ENCODE results near the gene PYROXD2.
A peak's percentile ranks its signal among the peaks of the same experiment; 100 is the strongest.

Gene PYROXD2

GRCh38 chr10:98417481-98417959 lies 2.5 kb upstream of the PYROXD2 start:
- Histone ChIP-seq H3K27me3 (ENCODE audit: control insufficient read depth in 3 of 3, insufficient read depth in 3 of 3, low read depth in 1 of 3, low read length in 3 of 3) (no peaks in the 10 kb centered on the region), H4K91ac (ENCODE audit: low read depth, low read length, poor library complexity) (no peak overlapping the region), H3K4ac (ENCODE audit: low read length) (no peak overlapping the region), H3K14ac (ENCODE audit: low read length) (no peak overlapping the region), H3K27ac (replicated peaks; ENCODE audit: low read length) (no peak overlapping the region), H3K79me1 (ENCODE audit: low read depth, low read length) (no peaks in the 10 kb centered on the region), H3K4me2 (ENCODE audit: insufficient read depth, low read length, poor library complexity, severe bottlenecking) (no peak overlapping the region), H3K36me3 (replicated peaks in 1 of 2; ENCODE audit: control insufficient read depth in 2 of 2, insufficient read depth in 2 of 2, low read length in 2 of 2) (peaks cover 4 to 16% of the 10 kb centered on the region in 2 donors), H3K4me3 (ENCODE audit: low read length in 2 of 2) (no peak overlapping the region), H3K9ac (ENCODE audit: low read depth, low read length, poor library complexity) (no peak overlapping the region), H4K8ac (ENCODE audit: low read depth, low read length) (no peak overlapping the region), H3K4me1 (ENCODE audit: control insufficient read depth in 2 of 2, insufficient read depth in 1 of 2, low read depth in 1 of 2, low read length in 2 of 2) (peaks cover 5 to 16% of the 10 kb centered on the region in 2 donors), H2AK5ac (ENCODE audit: low read depth, low read length) (peak overlapping the region; percentile 38), H3K18ac (ENCODE audit: low read length) (peak overlapping the region; percentile 45), H2AFZ (ENCODE audit: low read length) (no peak overlapping the region), H2BK120ac (ENCODE audit: low read depth, low read length) (no peak overlapping the region), H2BK5ac (ENCODE audit: low read length) (no peak overlapping the region), H3K9me3 (replicated peaks in 1 of 2; ENCODE audit: control insufficient read depth in 2 of 2, insufficient read depth in 1 of 2, low read depth in 1 of 2, low read length in 2 of 2) (no peaks in the 10 kb centered on the region), H2BK12ac (ENCODE audit: low read length) (no peak overlapping the region), H2BK15ac (ENCODE audit: low read length) (no peak overlapping the region), H3K23ac (ENCODE audit: low read depth, low read length, poor library complexity) (no peak overlapping the region)
- no CpG with 5 or more reads among the region's 19 CpGs for WGBS, 2 donors (ENCODE audit: extremely low coverage in 2 of 2, insufficient read length in 2 of 2, insufficient replicate concordance in 1 of 2)
- no peak for DNase-seq (ENCODE audit: low spot score)

- peaks cover 5 to 16% of the 10 kb centered on the region in 2 donors for H3K4me1 ChIP-seq (ENCODE audit: control insufficient read depth in 2 of 2, insufficient read depth in 1 of 2, low read depth in 1 of 2, low read length in 2 of 2)
- no peak overlapping the region for H3K4me3 ChIP-seq (ENCODE audit: low read length in 2 of 2)
- no peak overlapping the region for H4K91ac ChIP-seq (ENCODE audit: low read depth, low read length, poor library complexity)
- no peak overlapping the region for H3K4me2 ChIP-seq (ENCODE audit: insufficient read depth, low read length, poor library complexity, severe bottlenecking)
- no CpG with 5 or more reads among the region's 18 CpGs for WGBS, 2 donors (ENCODE audit: extremely low coverage in 2 of 2, insufficient read length in 2 of 2, insufficient replicate concordance in 1 of 2)
- no peak overlapping the region for H2AK5ac ChIP-seq (ENCODE audit: low read depth, low read length)
- H3K79me1 ChIP-seq (ENCODE audit: low read depth, low read length) = no peaks in the 10 kb centered on the region
- no peak overlapping the region for H3K18ac ChIP-seq (ENCODE audit: low read length)
- H3K9me3 ChIP-seq (replicated peaks in 1 of 2; ENCODE audit: control insufficient read depth in 2 of 2, insufficient read depth in 1 of 2, low read depth in 1 of 2, low read length in 2 of 2) = no peaks in the 10 kb centered on the region
- H3K23ac ChIP-seq (ENCODE audit: low read depth, low read length, poor library complexity) = no peak overlapping the region
- DNase-seq (ENCODE audit: low spot score) = no peak
- H2BK12ac ChIP-seq (ENCODE audit: low read length) = no peak overlapping the region
- no peak overlapping the region for H4K8ac ChIP-seq (ENCODE audit: low read depth, low read length)
- peaks cover 4 to 13% of the 10 kb centered on the region in 2 donors for H3K36me3 ChIP-seq (replicated peaks in 1 of 2; ENCODE audit: control insufficient read depth in 2 of 2, insufficient read depth in 2 of 2, low read length in 2 of 2)
- no peak overlapping the region for H2AFZ ChIP-seq (ENCODE audit: low read length)
- no peak overlapping the region for H2BK5ac ChIP-seq (ENCODE audit: low read length)
- no peak overlapping the region for H2BK15ac ChIP-seq (ENCODE audit: low read length)
- H2BK120ac ChIP-seq (ENCODE audit: low read depth, low read length) = no peak overlapping the region
- no peak overlapping the region for H3K14ac ChIP-seq (ENCODE audit: low read length)
- no peak overlapping the region for H3K4ac ChIP-seq (ENCODE audit: low read length)
- H3K27ac ChIP-seq (replicated peaks; ENCODE audit: low read length) = no peak overlapping the region
- no peaks in the 10 kb centered on the region for H3K27me3 ChIP-seq (ENCODE audit: control insufficient read depth in 3 of 3, insufficient read depth in 3 of 3, low read depth in 1 of 3, low read length in 3 of 3)
- H3K9ac ChIP-seq (ENCODE audit: low read depth, low read length, poor library complexity) = no peak overlapping the region
These were observed 1.8 kb upstream of the PYROXD2 start for GRCh38 chr10:98416606-98417388.

GRCh38 chr10:98415731-98416119 lies 743 bp upstream of the PYROXD2 start:
- Histone ChIP-seq H2AK5ac (ENCODE audit: low read depth, low read length) (peak overlapping the region; percentile 2), H3K4ac (ENCODE audit: low read length) (no peak overlapping the region), H2BK12ac (ENCODE audit: low read length) (peak overlapping the region; percentile 8), H2BK5ac (ENCODE audit: low read length) (no peak overlapping the region), H3K27me3 (ENCODE audit: control insufficient read depth in 3 of 3, insufficient read depth in 3 of 3, low read depth in 1 of 3, low read length in 3 of 3) (no peaks in the 10 kb centered on the region), H3K79me1 (ENCODE audit: low read depth, low read length) (no peaks in the 10 kb centered on the region), H3K36me3 (replicated peaks in 1 of 2; ENCODE audit: control insufficient read depth in 2 of 2, insufficient read depth in 2 of 2, low read length in 2 of 2) (peaks cover 4 to 13% of the 10 kb centered on the region in 2 donors), H3K18ac (ENCODE audit: low read length) (peak overlapping the region; percentile 13), H3K4me3 (ENCODE audit: low read length in 2 of 2) (peak overlapping the region in 1 of 2 donors; percentile 32), H3K27ac (replicated peaks; ENCODE audit: low read length) (peak overlapping the region; percentile 26), H4K91ac (ENCODE audit: low read depth, low read length, poor library complexity) (no peak overlapping the region), H4K8ac (ENCODE audit: low read depth, low read length) (peak overlapping the region; percentile 84), H3K9ac (ENCODE audit: low read depth, low read length, poor library complexity) (no peak overlapping the region), H3K9me3 (replicated peaks in 1 of 2; ENCODE audit: control insufficient read depth in 2 of 2, insufficient read depth in 1 of 2, low read depth in 1 of 2, low read length in 2 of 2) (no peaks in the 10 kb centered on the region), H3K4me2 (ENCODE audit: insufficient read depth, low read length, poor library complexity, severe bottlenecking) (no peak overlapping the region), H2BK120ac (ENCODE audit: low read depth, low read length) (no peak overlapping the region), H2AFZ (ENCODE audit: low read length) (peak overlapping the region; percentile 93), H3K14ac (ENCODE audit: low read length) (peak overlapping the region; percentile 2), H3K4me1 (ENCODE audit: control insufficient read depth in 2 of 2, insufficient read depth in 1 of 2, low read depth in 1 of 2, low read length in 2 of 2) (peaks cover 5 to 16% of the 10 kb centered on the region in 2 donors), H2BK15ac (ENCODE audit: low read length) (peak overlapping the region; percentile 3), H3K23ac (ENCODE audit: low read depth, low read length, poor library complexity) (no peak overlapping the region)
- WGBS, 2 donors (ENCODE audit: extremely low coverage in 2 of 2, insufficient read length in 2 of 2, insufficient replicate concordance in 1 of 2) = no CpG with 5 or more reads among the region's 8 CpGs
- no peak for DNase-seq (ENCODE audit: low spot score)

- Histone ChIP-seq H4K8ac (ENCODE audit: low read depth, low read length) (peak overlapping the region; percentile 29), H3K9ac (ENCODE audit: low read depth, low read length, poor library complexity) (no peak overlapping the region), H4K91ac (ENCODE audit: low read depth, low read length, poor library complexity) (no peak overlapping the region), H3K4me1 (ENCODE audit: control insufficient read depth in 2 of 2, insufficient read depth in 1 of 2, low read depth in 1 of 2, low read length in 2 of 2) (peaks cover 5 to 16% of the 10 kb centered on the region in 2 donors), H3K27me3 (ENCODE audit: control insufficient read depth in 3 of 3, insufficient read depth in 3 of 3, low read depth in 1 of 3, low read length in 3 of 3) (no peaks in the 10 kb centered on the region), H3K4me3 (ENCODE audit: low read length in 2 of 2) (peak overlapping the region; percentile 59 to 67), H3K14ac (ENCODE audit: low read length) (no peak overlapping the region), H3K4ac (ENCODE audit: low read length) (no peak overlapping the region), H3K23ac (ENCODE audit: low read depth, low read length, poor library complexity) (no peak overlapping the region), H2AK5ac (ENCODE audit: low read depth, low read length) (peak overlapping the region; percentile 2), H2BK120ac (ENCODE audit: low read depth, low read length) (no peak overlapping the region), H3K4me2 (ENCODE audit: insufficient read depth, low read length, poor library complexity, severe bottlenecking) (peak overlapping the region; percentile 52), H2BK15ac (ENCODE audit: low read length) (peak overlapping the region; percentile 77), H3K9me3 (replicated peaks in 1 of 2; ENCODE audit: control insufficient read depth in 2 of 2, insufficient read depth in 1 of 2, low read depth in 1 of 2, low read length in 2 of 2) (no peaks in the 10 kb centered on the region), H3K18ac (ENCODE audit: low read length) (peak overlapping the region; percentile 13), H2BK5ac (ENCODE audit: low read length) (peak overlapping the region; percentile 3), H3K36me3 (replicated peaks in 1 of 2; ENCODE audit: control insufficient read depth in 2 of 2, insufficient read depth in 2 of 2, low read length in 2 of 2) (peaks cover 4 to 8% of the 10 kb centered on the region in 2 donors), H3K27ac (replicated peaks; ENCODE audit: low read length) (peak overlapping the region; percentile 81), H2BK12ac (ENCODE audit: low read length) (no peak overlapping the region), H2AFZ (ENCODE audit: low read length) (peak overlapping the region; percentile 93), H3K79me1 (ENCODE audit: low read depth, low read length) (no peaks in the 10 kb centered on the region)
- no CpG with 5 or more reads among the region's 3 CpGs for WGBS, 2 donors (ENCODE audit: extremely low coverage in 2 of 2, insufficient read length in 2 of 2, insufficient replicate concordance in 1 of 2)
- no peak for DNase-seq (ENCODE audit: low spot score)
These were observed 427 bp downstream of the PYROXD2 start for GRCh38 chr10:98414578-98414931.

Data from neuronal stem cell (in vitro differentiated cells).